HEK293 (cell line): ENCODE results near the gene PRKD1.

Experiments
- CTCF ChIA-PET: fragments of 350-600 bp; formaldehyde crosslinking; extraction: SDS; loops from one replicate; lab custom pipeline; 2021; ENCODE audit warnings: antibody characterized with exemption; lab: Yijun Ruan, JAX
- POLR2A ChIA-PET: fragments of 300-600 bp; formaldehyde crosslinking; extraction: SDS; loops from one replicate; lab custom pipeline; 2020; ENCODE audit warnings: antibody characterized with exemption, inconsistent platforms; lab: Yijun Ruan, JAX
- H3K27ac ChIP-seq: fragments of 200-500 bp; sonication (Bioruptor generic); 2 replicates; pipeline ENCODE4 v1.5.1; 2014; ENCODE audit warnings: low read depth, low read length, control low read depth, inconsistent platforms; ENCODE audit errors: extremely low read depth
- H3K36me3 ChIP-seq, 2 experiments: fragments of 200-500 bp in 1 of 2; sonication (Bioruptor generic) in 1 of 2; 1 replicate in 1 of 2; 2 replicates in 1 of 2; pipeline ENCODE4 v1.5.1; 2014 to 2017; ENCODE audit warnings: inconsistent platforms in 2 of 2, low read length in 2 of 2; ENCODE audit not compliant: control insufficient read depth in 2 of 2, insufficient read depth in 1 of 2
- H3K4me1 ChIP-seq: fragments of 200-500 bp; sonication (Bioruptor generic); 2 replicates; pipeline ENCODE4 v1.5.1; 2014; ENCODE audit warnings: mild to moderate bottlenecking, low read length, inconsistent platforms; ENCODE audit not compliant: control insufficient read depth, insufficient read depth
- H3K4me3 ChIP-seq: 2 replicates; pipeline ENCODE4 v1.5.1; 2011; ENCODE audit warnings: low read depth, mild to moderate bottlenecking, control low read depth, low read length, moderate library complexity
- H3K9me3 ChIP-seq: fragments of 200-500 bp; sonication (Bioruptor generic); 2 replicates; pipeline ENCODE4 v1.5.1; 2014; ENCODE audit warnings: low read depth, low read length, inconsistent platforms; ENCODE audit not compliant: control insufficient read depth, insufficient read depth
- GFI1B ChIP-seq: fragments of 450-650 bp; formaldehyde crosslinking; IDR thresholded peaks from 2 replicates; pipeline ENCODE4 v1.5.1; 2016; ENCODE audit warnings: missing biosample characterization, missing genetic modification characterization
- KLF1 ChIP-seq: fragments of 450-650 bp; formaldehyde crosslinking; IDR thresholded peaks from 2 replicates; pipeline ENCODE4 v1.5.1; 2016; ENCODE audit warnings: missing biosample characterization, missing genetic modification characterization
- KLF10 ChIP-seq: fragments of 450-650 bp; IDR thresholded peaks from 2 replicates; pipeline ENCODE4 v1.5.1; 2018; ENCODE audit warnings: missing biosample characterization, mild to moderate bottlenecking, missing genetic modification characterization
- MZF1 ChIP-seq: fragments of 450-650 bp; formaldehyde crosslinking; IDR thresholded peaks from 2 replicates; pipeline ENCODE4 v1.5.1; 2017; ENCODE audit warnings: missing biosample characterization, missing genetic modification characterization, borderline replicate concordance
- ZFP41 ChIP-seq: fragments of 450-650 bp; formaldehyde crosslinking; IDR thresholded peaks from 2 replicates; pipeline ENCODE4 v1.5.1; 2016; ENCODE audit warnings: missing biosample characterization, missing genetic modification characterization, borderline replicate concordance
- ZNF169 ChIP-seq: fragments of 450-650 bp; formaldehyde crosslinking; IDR thresholded peaks from 2 replicates; pipeline ENCODE4 v1.5.1; 2016; ENCODE audit warnings: missing biosample characterization, missing genetic modification characterization
- ZNF175 ChIP-seq: fragments of 450-650 bp; formaldehyde crosslinking; IDR thresholded peaks from 2 replicates; pipeline ENCODE4 v1.5.1; 2016; ENCODE audit warnings: missing biosample characterization, missing genetic modification characterization
- ZNF311 ChIP-seq: fragments of 450-650 bp; formaldehyde crosslinking; IDR thresholded peaks from 2 replicates; pipeline ENCODE4 v1.5.1; 2017; ENCODE audit warnings: missing biosample characterization, missing genetic modification characterization, borderline replicate concordance
- ZNF416 ChIP-seq: fragments of 450-650 bp; formaldehyde crosslinking; IDR thresholded peaks from 2 replicates; pipeline ENCODE4 v1.5.1; 2016; ENCODE audit warnings: missing biosample characterization, missing genetic modification characterization
- ZNF544 ChIP-seq: fragments of 450-650 bp; formaldehyde crosslinking; IDR thresholded peaks from 2 replicates; pipeline ENCODE4 v1.5.0; 2017; ENCODE audit warnings: missing biosample characterization, missing genetic modification characterization
- ZNF560 ChIP-seq: fragments of 450-650 bp; formaldehyde crosslinking; IDR thresholded peaks from 2 replicates; pipeline ENCODE4 v1.5.1; 2017; ENCODE audit warnings: missing biosample characterization, missing genetic modification characterization, borderline replicate concordance
- ZNF610 ChIP-seq: fragments of 450-650 bp; formaldehyde crosslinking; IDR thresholded peaks from 2 replicates; pipeline ENCODE4 v1.5.1; 2016; ENCODE audit warnings: missing biosample characterization, missing genetic modification characterization, borderline replicate concordance
- ZNF654 ChIP-seq: fragments of 450-650 bp; formaldehyde crosslinking; IDR thresholded peaks from 2 replicates; pipeline ENCODE4 v1.5.1; 2016; ENCODE audit warnings: low read depth, missing biosample characterization, missing genetic modification characterization
- ZNF776 ChIP-seq: fragments of 450-650 bp; formaldehyde crosslinking; IDR thresholded peaks from 2 replicates; pipeline ENCODE4 v1.5.0; 2017; ENCODE audit warnings: missing biosample characterization, missing genetic modification characterization, borderline replicate concordance
- ZSCAN16 ChIP-seq: fragments of 450-650 bp; formaldehyde crosslinking; IDR thresholded peaks from 2 replicates; pipeline ENCODE4 v1.5.1; 2016; ENCODE audit warnings: missing biosample characterization, missing genetic modification characterization
- TF ChIP-seq, protein P1 (sequence below): fragments of 450-650 bp; formaldehyde crosslinking; IDR thresholded peaks from 2 replicates; pipeline ENCODE4 v1.5.1; 2017; ENCODE audit warnings: missing biosample characterization, missing genetic modification characterization
- TF ChIP-seq, protein P2 (sequence below): fragments of 450-650 bp; formaldehyde crosslinking; IDR thresholded peaks from 2 replicates; pipeline ENCODE4 v1.5.1; 2016; ENCODE audit warnings: missing biosample characterization, missing genetic modification characterization, low read depth
- TF ChIP-seq, protein P3 (sequence below): fragments of 450-650 bp; formaldehyde crosslinking; IDR thresholded peaks from 2 replicates; pipeline ENCODE4 v1.5.1; 2017; ENCODE audit warnings: missing biosample characterization, missing genetic modification characterization
- TF ChIP-seq, protein P4 (sequence below): fragments of 450-650 bp; formaldehyde crosslinking; IDR thresholded peaks from 2 replicates; pipeline ENCODE4 v1.5.1; 2017; ENCODE audit warnings: missing biosample characterization, mild to moderate bottlenecking, missing genetic modification characterization, moderate library complexity
- TF ChIP-seq, protein P5 (sequence below): fragments of 450-650 bp; formaldehyde crosslinking; IDR thresholded peaks from 2 replicates; pipeline ENCODE4 v1.5.1; 2016; ENCODE audit warnings: missing biosample characterization, missing genetic modification characterization

Gene PRKD1

DNA sequence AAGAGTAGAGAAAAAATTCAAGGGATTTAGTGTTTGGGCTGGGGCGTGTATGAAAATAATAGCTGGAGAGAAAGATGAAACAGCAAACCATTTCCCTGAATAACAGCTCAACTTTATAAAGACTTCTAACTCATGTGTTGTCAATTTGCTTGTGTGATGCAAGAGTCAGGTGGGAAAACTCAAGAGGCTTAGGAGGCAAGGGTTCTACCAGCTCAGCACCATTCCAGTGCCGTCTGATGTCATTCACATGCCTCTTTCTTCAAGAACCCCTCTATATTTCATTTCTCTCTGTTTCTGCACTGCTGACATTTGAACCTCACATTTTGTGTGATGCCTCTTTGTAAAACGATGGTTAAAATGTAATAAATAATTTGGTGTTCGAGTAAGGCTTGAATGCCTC lies 192.2 kb downstream of the PRKD1 start (continued):
- TF ChIP-seq, protein P1, sequence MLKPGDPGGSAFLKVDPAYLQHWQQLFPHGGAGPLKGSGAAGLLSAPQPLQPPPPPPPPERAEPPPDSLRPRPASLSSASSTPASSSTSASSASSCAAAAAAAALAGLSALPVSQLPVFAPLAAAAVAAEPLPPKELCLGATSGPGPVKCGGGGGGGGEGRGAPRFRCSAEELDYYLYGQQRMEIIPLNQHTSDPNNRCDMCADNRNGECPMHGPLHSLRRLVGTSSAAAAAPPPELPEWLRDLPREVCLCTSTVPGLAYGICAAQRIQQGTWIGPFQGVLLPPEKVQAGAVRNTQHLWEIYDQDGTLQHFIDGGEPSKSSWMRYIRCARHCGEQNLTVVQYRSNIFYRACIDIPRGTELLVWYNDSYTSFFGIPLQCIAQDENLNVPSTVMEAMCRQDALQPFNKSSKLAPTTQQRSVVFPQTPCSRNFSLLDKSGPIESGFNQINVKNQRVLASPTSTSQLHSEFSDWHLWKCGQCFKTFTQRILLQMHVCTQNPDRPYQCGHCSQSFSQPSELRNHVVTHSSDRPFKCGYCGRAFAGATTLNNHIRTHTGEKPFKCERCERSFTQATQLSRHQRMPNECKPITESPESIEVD = no peak
- no peak for TF ChIP-seq ZSCAN16
- TF ChIP-seq ZNF416 (tag by site-specific recombination) = no peak
- no peak for TF ChIP-seq ZNF544 (tag by site-specific recombination)
- TF ChIP-seq KLF1 (tag by site-specific recombination) = no peak
- TF ChIP-seq ZNF175 = no peak
- TF ChIP-seq ZNF560 = no peak
- TF ChIP-seq ZFP41 (tag by site-specific recombination) = no peak
- no peak for TF ChIP-seq MZF1 (tag by site-specific recombination)
- TF ChIP-seq, protein P2, sequence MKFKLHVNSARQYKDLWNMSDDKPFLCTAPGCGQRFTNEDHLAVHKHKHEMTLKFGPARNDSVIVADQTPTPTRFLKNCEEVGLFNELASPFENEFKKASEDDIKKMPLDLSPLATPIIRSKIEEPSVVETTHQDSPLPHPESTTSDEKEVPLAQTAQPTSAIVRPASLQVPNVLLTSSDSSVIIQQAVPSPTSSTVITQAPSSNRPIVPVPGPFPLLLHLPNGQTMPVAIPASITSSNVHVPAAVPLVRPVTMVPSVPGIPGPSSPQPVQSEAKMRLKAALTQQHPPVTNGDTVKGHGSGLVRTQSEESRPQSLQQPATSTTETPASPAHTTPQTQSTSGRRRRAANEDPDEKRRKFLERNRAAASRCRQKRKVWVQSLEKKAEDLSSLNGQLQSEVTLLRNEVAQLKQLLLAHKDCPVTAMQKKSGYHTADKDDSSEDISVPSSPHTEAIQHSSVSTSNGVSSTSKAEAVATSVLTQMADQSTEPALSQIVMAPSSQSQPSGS (tag by site-specific recombination) = 0 out of 2 replicates have a peak, but pooled peaks have one; percentile 28
- no peak for TF ChIP-seq ZNF610 (tag by site-specific recombination)
- no peak for TF ChIP-seq ZNF169 (tag by site-specific recombination)
- TF ChIP-seq, protein P3, sequence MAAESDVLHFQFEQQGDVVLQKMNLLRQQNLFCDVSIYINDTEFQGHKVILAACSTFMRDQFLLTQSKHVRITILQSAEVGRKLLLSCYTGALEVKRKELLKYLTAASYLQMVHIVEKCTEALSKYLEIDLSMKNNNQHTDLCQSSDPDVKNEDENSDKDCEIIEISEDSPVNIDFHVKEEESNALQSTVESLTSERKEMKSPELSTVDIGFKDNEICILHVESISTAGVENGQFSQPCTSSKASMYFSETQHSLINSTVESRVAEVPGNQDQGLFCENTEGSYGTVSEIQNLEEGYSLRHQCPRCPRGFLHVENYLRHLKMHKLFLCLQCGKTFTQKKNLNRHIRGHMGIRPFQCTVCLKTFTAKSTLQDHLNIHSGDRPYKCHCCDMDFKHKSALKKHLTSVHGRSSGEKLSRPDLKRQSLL (tag by site-specific recombination) = no peak
- TF ChIP-seq GFI1B (tag by site-specific recombination) = no peak

DNA sequence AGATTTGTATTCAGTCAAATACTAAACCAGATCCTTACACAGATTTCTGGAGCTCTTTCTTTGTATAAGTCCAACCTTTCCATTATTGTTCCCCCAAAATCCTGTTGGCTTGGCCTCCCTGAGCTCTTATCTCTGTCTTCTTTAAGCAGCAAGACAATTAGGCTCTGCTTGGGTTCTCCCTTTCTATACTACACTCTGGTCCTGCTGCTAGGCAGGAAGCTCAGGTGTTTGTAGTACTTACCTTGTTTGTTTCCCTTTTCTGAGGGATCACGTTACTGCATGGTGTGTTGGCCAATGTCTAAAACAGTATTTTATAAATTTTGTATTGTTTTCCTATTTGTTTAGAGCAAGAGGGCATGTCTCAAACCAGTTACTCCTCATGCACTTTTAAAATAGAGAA lies 192.9 kb downstream of the PRKD1 start:
- ChIA-PET CTCF (interaction anchor here (0.5 to 1.1 kb wide), 3 partner anchors 39 to 549 kb away, joined by 3 read pairs; no protein-coding TSS in a partner anchor), POLR2A (no interaction called here)
- Histone ChIP-seq H3K27ac (no peak overlapping the region), H3K4me3 (no peak overlapping the region), H3K36me3 (no peaks in the 10 kb centered on the region), H3K4me1 (peaks cover 18% of the 10 kb centered on the region; the same call in 1 of the 2 replicates), H3K9me3 (no peaks in the 10 kb centered on the region)
- TF ChIP-seq ZNF311 (tag by site-specific recombination) (no peak), ZNF776 (tag by site-specific recombination) (no peak), ZNF654 (tag by site-specific recombination) (no peak), KLF10 (tag by site-specific recombination) (no peak)
- TF ChIP-seq, protein P4, sequence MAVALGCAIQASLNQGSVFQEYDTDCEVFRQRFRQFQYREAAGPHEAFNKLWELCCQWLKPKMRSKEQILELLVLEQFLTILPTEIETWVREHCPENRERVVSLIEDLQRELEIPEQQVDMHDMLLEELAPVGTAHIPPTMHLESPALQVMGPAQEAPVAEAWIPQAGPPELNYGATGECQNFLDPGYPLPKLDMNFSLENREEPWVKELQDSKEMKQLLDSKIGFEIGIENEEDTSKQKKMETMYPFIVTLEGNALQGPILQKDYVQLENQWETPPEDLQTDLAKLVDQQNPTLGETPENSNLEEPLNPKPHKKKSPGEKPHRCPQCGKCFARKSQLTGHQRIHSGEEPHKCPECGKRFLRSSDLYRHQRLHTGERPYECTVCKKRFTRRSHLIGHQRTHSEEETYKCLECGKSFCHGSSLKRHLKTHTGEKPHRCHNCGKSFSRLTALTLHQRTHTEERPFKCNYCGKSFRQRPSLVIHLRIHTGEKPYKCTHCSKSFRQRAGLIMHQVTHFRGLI (tag by site-specific recombination) = no peak
- TF ChIP-seq, protein P5, sequence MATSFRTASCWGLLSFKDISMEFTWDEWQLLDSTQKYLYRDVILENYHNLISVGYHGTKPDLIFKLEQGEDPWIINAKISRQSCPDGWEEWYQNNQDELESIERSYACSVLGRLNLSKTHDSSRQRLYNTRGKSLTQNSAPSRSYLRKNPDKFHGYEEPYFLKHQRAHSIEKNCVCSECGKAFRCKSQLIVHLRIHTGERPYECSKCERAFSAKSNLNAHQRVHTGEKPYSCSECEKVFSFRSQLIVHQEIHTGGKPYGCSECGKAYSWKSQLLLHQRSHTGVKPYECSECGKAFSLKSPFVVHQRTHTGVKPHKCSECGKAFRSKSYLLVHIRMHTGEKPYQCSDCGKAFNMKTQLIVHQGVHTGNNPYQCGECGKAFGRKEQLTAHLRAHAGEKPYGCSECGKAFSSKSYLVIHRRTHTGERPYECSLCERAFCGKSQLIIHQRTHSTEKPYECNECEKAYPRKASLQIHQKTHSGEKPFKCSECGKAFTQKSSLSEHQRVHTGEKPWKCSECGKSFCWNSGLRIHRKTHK (tag by site-specific recombination) = no peak
